ENCODE measurements around the gene BCAR1.
"Not testable (repeated sequence)": the region's sequence is repeated elsewhere in the genome, so short reads cannot be mapped to it uniquely, and the experiment has no call there.

BCAR1 gene

DNA sequence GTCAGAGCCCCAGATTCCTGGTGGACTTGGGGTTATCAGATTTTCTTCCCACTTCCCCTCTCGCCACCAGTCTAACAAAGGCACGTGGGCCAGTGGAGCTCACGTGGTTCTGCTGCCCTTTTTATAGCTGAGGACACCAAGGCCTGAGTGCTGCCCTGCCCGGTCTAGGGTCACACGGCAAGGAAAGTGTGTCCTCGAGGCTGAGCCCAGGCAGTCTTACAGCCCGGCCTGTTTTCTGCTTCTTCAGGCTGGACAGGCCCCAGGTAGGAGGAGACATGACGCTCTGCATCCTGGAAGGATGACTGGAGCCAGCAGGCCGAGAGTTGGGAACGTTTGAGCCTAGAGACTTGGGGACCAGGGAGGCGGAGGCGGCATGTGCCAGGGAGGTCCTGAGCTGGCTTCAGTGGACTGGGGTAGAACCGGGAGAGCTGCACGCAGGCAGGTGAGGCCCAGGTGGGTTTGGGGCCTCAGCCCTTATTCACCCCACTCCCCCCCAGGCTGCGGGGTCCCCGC lies 29.1 kb downstream of the BCAR1 start:
- no peak for DNase-seq

DNA sequence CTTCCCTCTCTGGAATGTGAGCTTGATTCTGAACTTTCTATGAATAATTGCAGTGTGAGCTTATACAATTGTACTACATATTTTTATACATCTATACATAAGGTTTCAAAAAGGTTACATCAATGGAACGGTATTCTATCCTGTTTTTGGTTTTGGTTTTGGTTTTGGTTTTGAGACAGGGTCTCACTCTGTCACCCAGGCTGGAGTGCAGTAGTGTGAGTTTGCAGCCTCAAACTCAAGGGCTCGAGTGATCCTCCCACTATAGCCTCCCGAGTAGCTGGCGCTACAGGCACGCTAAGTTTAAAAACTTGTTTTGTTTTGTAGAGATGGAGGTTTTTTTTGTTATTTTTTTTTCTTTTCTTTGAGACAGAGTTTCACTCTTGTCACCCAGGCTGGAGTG lies 31.6 kb downstream of the BCAR1 start:
- DNase-seq = no peak

DNA sequence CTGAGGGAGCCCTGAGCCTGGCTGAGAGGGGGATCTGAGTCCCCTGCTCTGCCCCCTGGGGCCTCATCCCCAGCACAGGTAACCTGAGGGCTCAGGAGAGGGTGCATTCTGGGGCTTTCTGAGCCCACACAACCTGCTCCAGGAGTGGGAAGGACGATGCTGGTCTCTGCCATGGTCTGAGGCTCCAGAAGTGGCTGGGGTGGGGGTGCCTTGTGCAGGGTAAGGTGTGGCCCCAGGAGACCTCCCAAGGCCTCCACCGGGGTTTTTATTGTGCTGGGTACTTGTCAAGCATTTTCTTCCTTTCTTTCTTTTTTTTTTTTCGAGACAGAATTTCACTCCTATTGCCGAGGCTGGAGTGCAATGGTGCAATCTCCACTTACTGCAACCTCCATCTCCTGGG lies 32.3 kb downstream of the BCAR1 start:
- no peak for DNase-seq

DNA sequence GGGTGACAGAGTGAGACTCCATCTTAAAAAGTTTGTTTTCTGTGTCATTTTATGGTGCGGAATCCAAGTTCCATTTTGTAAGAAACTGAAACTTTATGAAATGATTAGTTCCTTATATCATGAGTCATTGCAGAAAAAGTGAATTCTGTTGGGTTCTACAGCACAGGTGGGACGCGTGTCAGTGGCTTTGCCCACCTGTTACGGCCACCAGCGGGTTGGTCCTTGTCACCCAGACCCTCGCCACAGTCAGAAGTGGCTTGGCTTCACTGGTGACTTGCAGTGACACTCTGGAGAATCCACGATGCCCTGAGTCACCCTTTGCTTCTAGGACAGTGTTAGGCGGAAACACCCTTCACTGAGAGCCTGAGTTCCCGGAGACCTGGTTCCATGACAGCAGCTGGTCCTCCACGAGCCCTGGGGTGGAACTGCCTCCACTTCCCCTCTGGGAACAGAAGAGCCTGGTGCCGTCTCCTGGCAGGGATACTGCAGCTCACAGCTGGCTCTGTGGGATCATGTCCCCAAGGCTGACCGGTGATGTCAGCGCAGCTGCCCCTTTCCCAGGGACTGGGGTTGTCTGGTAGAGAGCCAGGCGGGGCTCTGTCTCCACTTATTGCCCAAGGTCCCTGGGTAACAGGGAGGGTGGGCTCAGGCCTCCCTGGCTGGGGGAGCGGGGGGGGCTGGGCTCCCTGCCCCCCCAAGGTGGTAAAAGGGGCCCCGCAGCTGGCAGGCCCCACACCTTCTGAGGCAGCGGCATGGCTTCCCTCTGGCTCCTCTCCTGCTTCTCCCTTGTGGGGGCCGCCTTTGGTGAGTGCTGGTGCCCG lies 33.0 kb downstream of the BCAR1 start, which contains the start of gene CTRB1:
Gene CTRB1, plus strand, starts transcription at position 733 of the 821 bp plus-strand sequence. Its CDS starts 20 bp downstream, at position 753.
- DNase-seq = no peak

DNA sequence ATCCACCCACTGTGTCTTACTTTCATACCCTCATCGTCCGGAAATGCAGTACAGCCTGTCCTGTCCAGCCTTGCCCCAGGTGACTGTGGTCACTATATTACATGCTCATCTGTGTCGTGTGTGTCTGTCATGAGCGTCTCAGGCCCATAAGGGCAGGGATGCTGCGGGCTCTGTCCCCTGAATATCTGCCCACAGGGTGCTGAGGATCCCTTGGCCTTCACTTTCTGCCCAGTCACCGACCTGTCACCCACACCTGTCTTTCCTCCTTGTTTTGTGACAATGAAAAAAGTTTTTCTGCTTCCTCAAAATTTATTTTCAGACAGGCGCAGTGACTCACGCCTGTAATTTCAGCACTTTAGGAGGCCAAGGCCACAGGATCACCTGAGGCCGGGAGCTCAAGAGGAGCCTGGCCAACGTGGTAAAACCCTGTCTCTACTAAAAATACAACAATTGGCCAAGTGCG lies 34.0 kb downstream of the BCAR1 start:
- no peak for DNase-seq

DNA sequence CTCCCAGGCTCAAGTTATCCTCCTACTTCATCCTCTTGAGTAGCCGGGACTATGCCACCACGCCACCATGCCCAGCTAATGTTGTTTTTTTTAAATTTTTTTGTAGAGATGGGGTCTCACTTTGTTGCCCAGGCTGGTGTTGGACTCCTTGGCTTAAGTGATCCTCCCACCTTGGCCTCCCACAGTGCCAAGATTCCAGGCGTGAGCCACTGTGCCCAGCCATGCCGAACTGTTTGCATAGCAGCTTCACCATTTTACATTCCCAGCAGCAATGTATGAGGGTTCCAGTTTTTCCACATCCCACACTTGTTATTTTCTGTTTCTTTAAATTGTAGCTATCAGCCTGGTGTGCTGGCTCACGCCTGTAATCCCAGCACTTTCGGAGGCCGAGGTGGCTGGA lies 34.8 kb downstream of the BCAR1 start:
- no peak for DNase-seq

DNA sequence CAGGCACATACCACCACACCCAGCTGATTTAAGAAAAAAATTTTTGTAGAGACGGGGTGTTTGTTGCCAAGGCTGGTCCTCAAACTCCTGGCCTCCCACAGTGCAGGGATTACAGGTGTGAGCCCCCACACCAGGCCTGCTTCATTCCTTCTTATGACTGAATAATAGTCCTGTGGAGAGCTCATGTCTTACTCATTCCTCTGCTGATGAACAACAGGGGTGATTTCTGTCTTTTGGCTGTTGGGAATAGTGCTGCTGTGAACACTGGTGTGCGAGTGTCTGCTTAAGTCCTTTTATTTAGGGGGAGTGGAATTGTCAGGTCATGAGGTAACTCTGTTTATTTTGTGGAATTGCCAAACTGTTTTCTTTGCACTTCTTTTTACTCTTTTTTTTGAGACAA lies 35.3 kb downstream of the BCAR1 start:
- DNase-seq = no peak

DNA sequence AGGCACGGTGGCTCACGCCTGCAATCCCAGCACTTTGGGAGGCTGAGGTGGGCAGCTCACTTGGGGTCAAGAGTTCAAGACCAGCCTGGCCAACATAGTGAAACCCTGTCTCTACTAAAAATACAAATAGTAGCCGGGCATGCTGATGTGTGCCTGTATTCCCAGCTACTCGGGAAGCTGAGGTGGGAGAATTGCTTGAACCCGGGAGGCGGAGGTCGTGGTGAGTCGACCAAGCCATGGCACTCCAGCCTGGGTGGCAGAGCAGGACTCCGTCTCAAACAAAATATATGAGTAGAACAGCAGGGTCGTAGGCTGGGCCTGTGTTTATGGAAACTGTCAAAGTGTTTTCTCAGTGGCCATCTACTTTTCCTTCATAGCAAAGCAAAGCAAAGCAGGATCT lies 40.1 kb downstream of the BCAR1 start:
- not testable (repeated sequence) for DNase-seq

DNA sequence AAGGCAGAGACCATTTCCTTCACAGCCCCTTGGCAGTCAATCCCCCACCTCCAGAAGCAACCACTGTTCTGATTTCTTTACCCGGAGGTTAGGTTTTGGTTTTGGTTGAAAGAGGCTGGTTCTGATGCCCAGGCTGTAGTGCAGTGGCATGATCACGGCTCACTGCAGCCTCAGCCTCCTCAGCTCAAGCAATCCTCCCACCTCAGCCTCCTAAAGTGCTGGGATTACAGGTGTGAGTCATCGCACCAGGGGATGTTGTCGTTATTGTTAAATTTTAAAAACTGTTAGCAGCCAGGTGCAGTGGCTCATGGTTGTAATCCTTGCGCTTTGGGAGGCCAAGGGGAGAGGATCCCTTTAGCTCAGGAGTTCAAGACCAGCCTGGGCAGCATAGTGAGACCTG lies 41.5 kb downstream of the BCAR1 start:
- no peak for DNase-seq

DNA sequence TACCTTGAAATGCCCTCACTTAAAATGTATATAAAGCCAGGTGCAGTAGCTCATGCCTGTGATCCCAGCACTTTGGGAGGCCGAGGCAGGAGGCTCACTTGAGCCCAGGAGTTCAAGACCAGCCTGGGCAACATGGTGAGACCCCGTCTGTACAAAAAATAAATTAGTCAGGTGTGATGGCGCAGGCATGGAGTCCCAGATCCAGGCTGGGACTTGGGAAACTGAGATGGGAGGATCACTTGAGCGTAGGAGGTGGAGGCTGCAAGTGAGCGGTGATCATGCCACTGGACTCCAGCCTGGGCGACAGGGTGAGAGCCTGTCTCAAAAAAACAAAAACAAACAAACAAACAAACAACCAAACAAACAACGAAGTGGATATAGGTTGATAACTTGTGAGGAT lies 41.9 kb downstream of the BCAR1 start:
- not testable (repeated sequence) for DNase-seq

DNA sequence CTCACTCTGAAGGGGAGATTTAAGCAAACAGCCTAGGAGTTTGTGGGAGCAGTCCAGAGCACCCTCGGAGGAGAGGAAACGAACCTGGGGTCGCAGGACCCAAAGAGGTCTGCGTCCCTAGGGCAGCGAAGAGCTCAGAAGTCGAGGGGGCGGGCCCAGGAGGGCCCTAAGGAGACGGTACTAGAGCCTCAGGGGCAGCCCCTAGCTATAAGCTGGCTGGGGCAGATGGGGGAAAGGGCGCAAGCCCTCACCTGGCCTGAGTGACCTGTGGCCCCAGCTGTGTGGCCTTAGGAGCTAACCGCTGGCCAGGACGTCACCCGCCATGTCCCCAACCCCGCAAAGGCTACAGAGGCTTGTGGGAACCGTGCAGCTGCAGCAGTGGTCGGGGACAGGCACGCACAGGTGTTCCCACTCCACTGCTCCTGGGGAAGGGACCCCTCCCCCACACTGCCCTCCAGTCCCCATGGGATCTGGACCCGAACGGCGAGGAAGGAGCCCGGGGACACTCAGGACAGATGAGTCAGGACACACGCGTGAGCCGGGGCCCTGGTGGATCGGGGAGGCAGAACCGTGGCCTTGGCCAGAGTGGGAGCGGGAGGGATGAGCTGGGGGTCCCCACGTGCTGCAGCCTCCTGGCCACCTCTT lies 42.4 kb downstream of the BCAR1 start:
- no peak for DNase-seq

DNA sequence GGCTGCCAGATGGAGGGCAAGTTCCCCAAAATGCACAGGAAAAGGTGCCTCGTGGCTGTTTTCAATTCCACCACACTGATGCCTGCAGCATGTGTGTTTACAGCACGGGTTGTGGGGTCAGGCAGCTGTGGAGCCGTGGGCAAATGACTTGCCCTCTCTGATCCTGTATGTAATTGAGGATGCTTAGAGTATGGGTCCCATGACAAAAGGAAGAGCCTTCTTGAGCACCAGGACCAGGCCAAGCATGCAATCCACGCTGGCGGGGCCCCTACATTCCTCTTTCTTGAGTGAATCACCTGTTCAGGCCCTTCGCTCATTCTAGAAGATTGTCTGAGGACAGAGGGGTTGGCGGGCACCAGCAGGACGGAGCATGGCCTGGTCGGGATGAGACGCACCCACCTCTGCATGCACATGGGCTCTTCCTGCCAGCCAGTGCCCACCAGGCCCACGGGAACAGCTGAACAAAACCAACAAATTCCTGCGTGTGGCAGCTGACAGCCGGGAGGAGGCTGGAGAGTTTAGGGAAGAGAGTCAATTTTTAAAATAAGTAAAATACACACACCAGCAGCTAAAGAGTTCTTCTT lies 43.1 kb downstream of the BCAR1 start:
- DNase-seq = no peak

DNA sequence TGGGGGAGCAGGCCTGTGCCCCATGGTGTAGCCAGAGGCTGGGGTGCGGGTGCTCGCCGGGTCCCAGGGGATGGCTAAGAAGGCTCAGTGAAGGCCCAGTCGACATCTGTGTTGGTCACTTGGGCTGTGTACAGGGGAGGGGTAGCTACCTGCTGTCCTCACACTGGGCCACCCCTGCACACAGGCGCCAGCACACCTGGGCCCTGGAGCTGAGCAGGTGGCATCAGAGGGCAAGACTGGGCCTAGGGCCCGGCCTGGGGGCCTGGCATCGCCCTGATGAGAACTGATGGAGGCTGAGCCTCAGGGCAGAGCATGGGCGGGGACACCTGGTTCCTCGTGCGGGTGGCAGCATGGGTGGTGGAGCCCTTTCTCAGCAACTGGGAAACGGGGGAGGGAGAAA lies 43.6 kb downstream of the BCAR1 start:
- no peak for DNase-seq

DNA sequence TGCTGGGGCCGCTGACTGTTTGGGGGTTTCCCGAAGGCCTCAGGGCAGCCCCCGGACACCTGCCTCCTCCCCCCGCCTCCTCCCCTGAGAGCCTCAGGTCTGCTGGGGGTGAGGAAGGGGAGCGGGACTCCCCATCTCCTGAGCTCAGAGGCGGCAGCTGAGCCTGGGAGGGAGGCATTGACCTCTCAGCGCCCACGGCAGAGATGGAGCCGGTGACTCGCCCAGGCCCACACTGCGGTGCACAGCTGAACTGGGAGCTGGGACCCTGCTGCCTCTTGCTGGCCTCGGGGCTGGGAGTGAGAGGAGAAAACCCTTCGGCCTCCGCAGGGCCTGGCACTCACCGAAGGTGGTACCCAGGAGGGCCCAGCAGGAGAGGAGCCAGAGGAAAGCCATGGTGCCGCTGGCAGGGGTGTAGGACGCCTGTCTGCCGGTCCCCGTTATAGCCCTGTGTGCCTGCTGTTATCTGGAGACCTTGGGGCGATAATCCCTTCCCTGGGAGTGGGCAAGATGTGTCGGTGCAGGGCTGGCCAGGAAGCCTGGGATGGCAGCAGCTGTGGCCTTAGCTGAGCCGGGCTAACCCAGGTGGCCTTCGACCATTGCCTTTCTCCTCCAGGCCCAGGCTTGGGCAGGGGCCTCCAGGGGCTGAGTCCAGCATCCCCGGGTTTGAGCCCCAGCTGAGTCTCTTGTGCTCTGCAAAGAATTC lies 44.5 kb downstream of the BCAR1 start, which contains the start of gene CTRB2:
Gene CTRB2, minus strand, starts transcription at position 413 of the 703 bp plus-strand sequence. Its CDS starts 20 bp downstream, at position 393.
- no peak for DNase-seq

DNA sequence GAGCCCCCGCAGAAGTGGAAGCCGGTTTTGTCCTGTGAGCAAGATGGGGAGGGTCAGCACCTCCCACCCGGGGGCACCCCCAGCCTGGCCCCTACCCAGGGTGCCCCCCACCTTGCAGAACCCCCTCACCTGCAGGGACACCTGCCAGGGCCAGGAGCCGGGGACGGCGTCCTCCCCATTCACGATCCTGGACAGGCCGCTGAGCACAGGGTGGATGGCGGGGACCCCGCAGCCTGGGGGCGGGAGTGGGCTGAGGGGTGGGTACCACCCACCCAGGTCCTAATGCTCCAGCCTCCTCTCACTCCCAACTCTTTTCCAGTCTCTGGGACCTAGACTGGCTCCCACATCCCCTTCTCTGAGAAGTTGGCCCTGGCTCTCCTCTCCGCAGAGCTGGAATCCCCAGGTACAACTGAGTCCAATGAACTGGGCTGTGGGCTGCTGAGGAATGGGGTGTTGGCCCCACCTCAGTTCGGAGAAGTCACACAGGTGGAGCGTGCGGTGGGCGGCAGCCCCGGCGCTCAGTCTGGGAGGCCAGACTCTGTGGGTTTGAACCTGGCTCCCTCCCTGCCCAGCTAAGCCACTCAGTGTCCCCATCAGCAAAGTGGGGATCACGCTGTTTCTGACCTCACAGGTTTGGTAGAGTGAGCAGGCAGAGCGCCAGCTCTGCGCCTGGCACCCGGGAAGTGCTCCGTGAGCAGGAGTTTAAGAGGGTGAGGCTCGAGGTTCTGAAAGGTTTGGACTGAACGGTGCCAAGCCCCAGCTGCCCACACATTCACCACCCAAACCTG lies 45.3 kb downstream of the BCAR1 start:
- not testable (repeated sequence) for DNase-seq

DNA sequence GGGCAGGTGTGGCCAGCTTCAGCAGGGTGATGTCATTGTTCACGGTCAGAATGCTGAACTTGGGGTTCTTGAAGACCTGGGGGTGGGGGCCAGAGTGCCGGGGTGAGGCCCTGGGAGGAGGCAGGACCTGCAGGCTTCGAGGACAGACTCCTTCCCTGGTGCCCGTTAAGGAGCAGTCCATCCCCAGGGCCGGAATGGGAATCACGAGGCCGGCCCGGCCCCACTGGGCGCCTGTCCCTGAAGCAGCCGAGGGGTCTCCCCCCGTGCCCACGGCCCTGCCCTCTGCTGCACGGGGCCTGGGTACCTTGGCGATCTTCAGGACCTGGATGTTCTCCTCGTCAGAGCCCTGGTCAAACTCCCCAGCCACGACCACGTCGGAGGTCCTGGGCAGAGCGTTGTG lies 46.0 kb downstream of the BCAR1 start:
- DNase-seq = not testable (repeated sequence)

DNA sequence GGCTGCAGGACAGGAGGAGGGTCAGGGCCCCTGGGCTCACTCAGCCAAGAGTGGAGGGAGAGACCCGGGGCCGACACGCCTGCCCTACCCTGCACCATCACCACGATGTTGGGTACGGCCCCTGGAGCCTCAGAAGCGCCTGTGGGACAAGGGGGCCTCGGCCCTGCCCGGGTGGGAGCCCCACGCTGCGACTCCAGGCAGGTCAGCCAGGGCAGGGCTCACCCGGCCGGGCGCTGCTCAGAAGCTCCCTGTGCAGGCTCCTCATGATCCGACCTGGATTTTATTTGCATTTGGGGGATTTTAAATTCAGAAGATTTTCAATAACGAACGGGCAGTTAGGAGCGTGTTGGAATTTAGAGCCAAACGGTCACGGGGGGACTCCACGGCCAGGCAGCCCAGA lies 46.5 kb downstream of the BCAR1 start:
- not testable (repeated sequence) for DNase-seq

DNA sequence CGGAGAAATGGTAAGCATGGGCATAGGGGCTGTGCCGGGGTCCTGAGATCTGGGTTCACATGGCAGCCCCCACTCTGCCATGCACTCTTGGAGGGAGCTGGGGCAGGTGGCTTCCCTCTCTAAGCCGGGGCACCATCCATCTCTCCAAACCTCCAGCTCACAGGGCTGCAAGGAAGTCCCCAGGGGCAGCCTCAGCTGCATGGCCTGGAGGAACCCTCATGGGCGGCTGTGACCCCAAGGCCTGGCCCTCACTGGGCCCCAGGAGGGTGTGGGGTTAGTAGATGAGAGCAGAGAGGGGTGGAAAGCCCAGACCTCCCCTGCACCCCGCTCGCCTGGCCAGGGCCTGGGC lies 47.0 kb downstream of the BCAR1 start:
- no peak for DNase-seq

DNA sequence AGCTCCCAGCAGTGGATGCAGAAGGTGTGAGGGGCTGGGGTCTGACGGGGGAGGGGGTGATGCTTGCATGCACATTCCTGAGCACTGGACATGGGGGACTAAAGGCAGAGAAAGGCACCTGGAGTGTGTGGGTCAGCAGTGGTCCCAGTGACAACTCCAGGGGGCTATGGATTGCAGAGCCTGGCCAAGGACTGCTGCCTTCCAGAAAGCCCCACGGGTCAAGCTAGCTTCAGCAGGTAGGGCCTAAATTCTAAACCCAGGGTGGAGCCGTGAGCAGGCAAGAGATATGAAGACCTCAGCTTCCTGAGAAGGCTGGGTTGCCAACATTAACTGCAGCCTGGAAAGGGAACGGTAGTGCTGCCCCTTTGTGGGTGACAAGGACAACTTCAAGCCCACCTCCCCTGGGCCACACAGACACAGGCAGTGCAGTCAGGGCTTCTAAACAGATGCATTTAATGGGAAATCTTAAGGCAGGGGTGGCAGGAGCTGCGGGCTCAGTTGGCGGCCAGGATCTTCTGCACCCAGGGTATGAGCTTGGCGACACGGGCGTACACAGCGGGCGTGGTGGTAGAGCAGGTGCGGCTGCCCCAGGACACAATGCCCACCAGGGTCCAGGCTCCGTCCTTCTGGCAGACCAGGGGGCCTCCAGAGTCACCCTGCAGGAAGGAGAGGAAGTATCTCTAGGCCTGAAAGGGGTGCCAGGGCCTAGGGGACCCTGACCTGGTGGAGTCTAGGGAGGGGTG lies 47.6 kb downstream of the BCAR1 start:
- DNase-seq = no peak

DNA sequence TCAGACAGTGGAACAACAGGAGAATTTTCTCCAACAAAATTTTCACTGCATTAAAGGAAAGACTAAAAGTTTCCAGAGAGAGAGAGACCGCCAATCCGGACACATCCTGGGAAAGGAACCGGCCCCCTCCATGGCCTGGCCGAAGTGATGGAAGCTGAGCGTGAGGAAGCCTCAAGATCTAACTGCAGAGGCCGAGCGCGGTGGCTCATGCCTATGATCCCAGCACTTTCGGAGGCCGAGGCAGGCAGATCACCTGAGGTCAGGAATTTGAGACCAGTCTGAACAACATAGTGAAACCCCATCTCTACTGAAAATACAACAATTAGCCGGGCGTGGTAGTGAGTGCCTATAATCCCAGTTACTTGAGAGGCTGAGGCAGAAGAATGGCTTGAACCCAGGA lies 48.3 kb downstream of the BCAR1 start:
- no peak for DNase-seq

DNA sequence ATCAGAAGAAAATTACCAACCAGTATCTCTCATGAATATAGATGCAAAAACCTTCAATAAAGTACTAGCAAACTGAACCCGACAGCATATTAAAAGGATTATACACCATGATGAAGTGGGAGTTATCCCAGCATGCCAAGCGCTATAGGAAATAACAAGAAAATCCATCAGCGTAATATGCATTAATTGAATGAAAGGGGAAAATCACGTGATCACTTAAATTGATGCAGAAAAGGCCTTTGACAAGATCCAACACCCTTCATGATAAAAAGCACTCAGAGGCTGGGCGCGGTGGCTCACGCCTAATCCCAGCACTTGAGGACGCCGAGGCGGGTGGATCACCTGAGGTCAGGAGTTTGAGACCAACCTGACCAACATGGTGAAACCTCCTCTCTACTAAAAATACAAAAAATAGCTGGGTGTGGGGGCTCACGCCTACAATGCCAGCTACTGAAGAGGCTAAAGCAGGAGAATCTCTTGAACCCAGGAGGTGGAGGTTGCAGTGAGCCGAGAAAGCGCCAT lies 49.3 kb downstream of the BCAR1 start:
- no peak for DNase-seq
